ENCODE data around the gene TUBG2. TPM values are rescaled to one million over a fixed set of nuclear protein-coding genes. Genes with fewer than 3 reads are reported as not detected.
A peak's percentile ranks its signal among the peaks of the same experiment; 100 is the strongest.

TUBG2 gene
- total RNA-seq, 2 experiments from 2014 or later = 9.0 to 9.2 TPM

- ChIA-PET POLR2A (no interaction called here), CTCF (interaction anchor here (0.6 to 3.9 kb wide), 5 partner anchors 18 to 348 kb away, joined by 3 to 44 read pairs (median 3); partner anchors contain the start of genes PSMC3IP, RETREG3 and TUBG1)
- Mint-ChIP-seq H3K4me1 (peaks cover 56% of the 10 kb centered on the region), H3K4me3 (peak overlapping the region; percentile 70), H3K27me3 (peaks cover 37% of the 10 kb centered on the region), H3K27ac (peak overlapping the region; percentile 81), H3K9me3 (ENCODE audit: low read depth) (no peaks in the 10 kb centered on the region), H3K36me3 (ENCODE audit: low read depth) (peaks cover 2% of the 10 kb centered on the region)
- intact Hi-C loops (cut with DNase I, micrococcal nuclease) = loop anchor here (1.0 to 10.0 kb wide), 16 partner anchors 19 to 1444 kb away; partner anchors contain the start of genes COASY (in 1 of the 2), EIF1 (in 1 of the 2), HDAC5 (in 1 of the 2) and KCNH4 (in 1 of the 2)
- ATAC-seq = peak; percentile 14
- peak; percentile 86 for DNase-seq
Observed at GRCh38 chr17:42677921-42678781, 19.1 kb downstream of the TUBG2 start.

- CTCF ChIA-PET = interaction anchor here (0.6 to 3.9 kb wide), 10 partner anchors 11 to 203 kb away, joined by 3 to 44 read pairs (median 4); partner anchors contain the start of genes PSMC3IP and TUBG2
- peaks cover 2% of the 10 kb centered on the region for H3K36me3 Mint-ChIP-seq (ENCODE audit: low read depth)
- peak overlapping the region; percentile 70 for H3K4me3 Mint-ChIP-seq
- H3K9me3 Mint-ChIP-seq (ENCODE audit: low read depth) = no peaks in the 10 kb centered on the region
- ATAC-seq (peak; percentile 16), DNase-seq (peak; percentile 65)
- H3K27ac Mint-ChIP-seq = peak overlapping the region; percentile 58
- intact Hi-C loops (cut with DNase I, micrococcal nuclease) = loop anchor here (1.0 to 10.0 kb wide), 12 partner anchors 70 to 1443 kb away; partner anchors contain the start of genes EIF1 (in 1 of the 2), HDAC5 (in 1 of the 2), KCNH4 (in 1 of the 2) and PSME3 (in 1 of the 2)
- peaks cover 46% of the 10 kb centered on the region for H3K27me3 Mint-ChIP-seq
- POLR2A ChIA-PET = interaction anchor here (0.6 to 1.1 kb wide), 4 partner anchors 19 to 689 kb away, joined by 3 to 5 read pairs (median 3); partner anchors contain the start of genes RETREG3 and TUBG1
- peaks cover 60% of the 10 kb centered on the region for H3K4me1 Mint-ChIP-seq
Observed at GRCh38 chr17:42678951-42679491, 19.9 kb downstream of the TUBG2 start.

- peaks cover 2% of the 10 kb centered on the region for H3K36me3 Mint-ChIP-seq (ENCODE audit: low read depth)
- intact Hi-C loops (cut with DNase I, micrococcal nuclease) = loop anchor here (1.0 to 10.0 kb wide), 10 partner anchors 70 to 1443 kb away; partner anchors contain the start of genes HDAC5 (in 1 of the 2), KCNH4 (in 1 of the 2), PTGES3L (in 1 of the 2) and RETREG3 (in 1 of the 2)
- H3K27ac Mint-ChIP-seq = peak overlapping the region; percentile 58
- DNase-seq (peak; percentile 85), ATAC-seq (peak; percentile 28)
- peaks cover 44% of the 10 kb centered on the region for H3K27me3 Mint-ChIP-seq
- ChIA-PET POLR2A (interaction anchor here (0.6 to 1.1 kb wide), 4 partner anchors 19 to 688 kb away, joined by 3 to 5 read pairs (median 3); partner anchors contain the start of genes RETREG3 and TUBG1), CTCF (interaction anchor here (0.6 to 3.9 kb wide), 19 partner anchors 11 to 466 kb away, joined by 3 to 44 read pairs (median 3); partner anchors contain the start of genes PSMC3IP and TUBG2)
- H3K9me3 Mint-ChIP-seq (ENCODE audit: low read depth) = no peaks in the 10 kb centered on the region
- peaks cover 55% of the 10 kb centered on the region for H3K4me1 Mint-ChIP-seq
- H3K4me3 Mint-ChIP-seq = peak overlapping the region; percentile 52
Observed at GRCh38 chr17:42679492-42680330, 20.6 kb downstream of the TUBG2 start.

- no peaks in the 10 kb centered on the region for H3K9me3 Mint-ChIP-seq (ENCODE audit: low read depth)
- no peak for DNase-seq
- peaks cover 54% of the 10 kb centered on the region for H3K4me1 Mint-ChIP-seq
Observed at GRCh38 chr17:42680331-42680808, 21.3 kb downstream of the TUBG2 start.

GRCh38 chr17:42681976-42682721 is 23.1 kb downstream of the TUBG2 start, which contains the start of gene CNTNAP1:
CNTNAP1 (plus strand) TSS chr17:42682531; CDS start chr17:42682830, 299 bp downstream.
- Mint-ChIP-seq H3K27me3 (peaks cover 42% of the 10 kb centered on the region), H3K4me3 (peak within 1 kb of the TSS; percentile 53), H3K9me3 (ENCODE audit: low read depth) (no peaks in the 10 kb centered on the region), H3K27ac (peak within 1 kb of the TSS; percentile 4), H3K4me1 (peaks cover 49% of the 10 kb centered on the region), H3K36me3 (ENCODE audit: low read depth) (peaks cover 4% of the 10 kb centered on the region)
- DNase-seq = peak; percentile 51
- ChIA-PET CTCF (interaction anchor here (1.2 to 1.8 kb wide), 3 partner anchors 11 to 247 kb away, joined by 3 to 6 read pairs (median 5); no protein-coding TSS in a partner anchor), POLR2A (interaction anchor here (1.1 kb wide), 1 partner anchor 73 kb away, joined by 4 read pairs; the partner anchor contains the start of gene RETREG3)
- intact Hi-C loops (cut with DNase I, micrococcal nuclease) = no loop called here
- ATAC-seq = no peak

More at GRCh38 chr17:42680331-42680808, 21.3 kb downstream of the TUBG2 start:
- intact Hi-C loops (cut with DNase I, micrococcal nuclease) = no loop called here
- no peak overlapping the region for H3K27ac Mint-ChIP-seq
- H3K4me3 Mint-ChIP-seq = no peak overlapping the region
- no peak for ATAC-seq
- peaks cover 44% of the 10 kb centered on the region for H3K27me3 Mint-ChIP-seq
- peaks cover 4% of the 10 kb centered on the region for H3K36me3 Mint-ChIP-seq (ENCODE audit: low read depth)
- POLR2A ChIA-PET = interaction anchor here (1.1 kb wide), 1 partner anchor 18 kb away, joined by 3 read pairs; no protein-coding TSS in a partner anchor
- CTCF ChIA-PET = interaction anchor here (0.6 to 3.9 kb wide), 17 partner anchors 13 to 762 kb away, joined by 3 to 44 read pairs (median 3); partner anchors contain the start of genes ACLY and PSMC3IP

- DNase-seq = peak; percentile 62
- CTCF ChIA-PET = interaction anchor here (0.6 to 1.8 kb wide), 6 partner anchors 8 to 246 kb away, joined by 3 to 9 read pairs (median 4); partner anchors contain the start of gene PSMC3IP
- peaks cover 43% of the 10 kb centered on the region for H3K4me1 Mint-ChIP-seq
- ATAC-seq = peak; percentile 16
- intact Hi-C loops (cut with DNase I, micrococcal nuclease) = no loop called here
- H3K27ac Mint-ChIP-seq = no peak overlapping the region
- POLR2A ChIA-PET = interaction anchor here (0.6 to 1.1 kb wide), 2 partner anchors 74 to 625 kb away, joined by 4 to 6 read pairs; partner anchors contain the start of gene RETREG3
- H3K9me3 Mint-ChIP-seq (ENCODE audit: low read depth) = no peaks in the 10 kb centered on the region
- H3K27me3 Mint-ChIP-seq = peaks cover 42% of the 10 kb centered on the region
- H3K4me3 Mint-ChIP-seq = peak overlapping the region; percentile 53
- peaks cover 4% of the 10 kb centered on the region for H3K36me3 Mint-ChIP-seq (ENCODE audit: low read depth)
Observed at GRCh38 chr17:42682722-42683403, 23.8 kb downstream of the TUBG2 start.

GRCh38 chr17:42683407-42684034 is 24.4 kb downstream of the TUBG2 start:
- ATAC-seq (no peak), DNase-seq (peak; percentile 36)
- Mint-ChIP-seq H3K4me3 (peak overlapping the region; percentile 22), H3K9me3 (ENCODE audit: low read depth) (no peaks in the 10 kb centered on the region), H3K36me3 (ENCODE audit: low read depth) (peaks cover 4% of the 10 kb centered on the region), H3K27ac (no peak overlapping the region), H3K27me3 (peaks cover 42% of the 10 kb centered on the region), H3K4me1 (peaks cover 39% of the 10 kb centered on the region)
- CTCF ChIA-PET = interaction anchor here (0.6 to 1.8 kb wide), 9 partner anchors 9 to 246 kb away, joined by 3 to 9 read pairs (median 4); partner anchors contain the start of gene PSMC3IP
- intact Hi-C loops (cut with DNase I, micrococcal nuclease) = no loop called here
- POLR2A ChIA-PET = interaction anchor here (0.6 to 1.0 kb wide), 3 partner anchors 12 to 625 kb away, joined by 3 to 6 read pairs (median 3); no protein-coding TSS in a partner anchor

GRCh38 chr17:42684929-42685556 is 26.0 kb downstream of the TUBG2 start:
- peaks cover 4% of the 10 kb centered on the region for H3K36me3 Mint-ChIP-seq (ENCODE audit: low read depth)
- no peak for DNase-seq
- peaks cover 40% of the 10 kb centered on the region for H3K27me3 Mint-ChIP-seq
- ChIA-PET POLR2A (no interaction called here), CTCF (interaction anchor here (1.2 to 1.3 kb wide), 2 partner anchors 13 to 23 kb away, joined by 4 read pairs; no protein-coding TSS in a partner anchor)
- H3K27ac Mint-ChIP-seq = no peak overlapping the region
- no peaks in the 10 kb centered on the region for H3K9me3 Mint-ChIP-seq (ENCODE audit: low read depth)
- intact Hi-C loops (cut with DNase I, micrococcal nuclease) = no loop called here
- H3K4me3 Mint-ChIP-seq = no peak overlapping the region
- ATAC-seq = no peak
- peaks cover 26% of the 10 kb centered on the region for H3K4me1 Mint-ChIP-seq

Data from activated CD4-positive, alpha-beta T cell treated with anti-CD3 and anti-CD28 coated beads for 36 hours (primary cell).